Measurements from ENCODE around the gene MCUB. TPM values are rescaled to one million over a fixed set of nuclear protein-coding genes. Genes with fewer than 3 reads are reported as not detected.
"Not testable (repeated sequence)": the region's sequence is repeated elsewhere in the genome, so short reads cannot be mapped to it uniquely, and the experiment has no call there.

The MCUB gene, protein sequence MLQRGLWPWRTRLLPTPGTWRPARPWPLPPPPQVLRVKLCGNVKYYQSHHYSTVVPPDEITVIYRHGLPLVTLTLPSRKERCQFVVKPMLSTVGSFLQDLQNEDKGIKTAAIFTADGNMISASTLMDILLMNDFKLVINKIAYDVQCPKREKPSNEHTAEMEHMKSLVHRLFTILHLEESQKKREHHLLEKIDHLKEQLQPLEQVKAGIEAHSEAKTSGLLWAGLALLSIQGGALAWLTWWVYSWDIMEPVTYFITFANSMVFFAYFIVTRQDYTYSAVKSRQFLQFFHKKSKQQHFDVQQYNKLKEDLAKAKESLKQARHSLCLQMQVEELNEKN
- 10 to 100 TPM; 58.2 to 80.1 TPM for total RNA-seq

DNA sequence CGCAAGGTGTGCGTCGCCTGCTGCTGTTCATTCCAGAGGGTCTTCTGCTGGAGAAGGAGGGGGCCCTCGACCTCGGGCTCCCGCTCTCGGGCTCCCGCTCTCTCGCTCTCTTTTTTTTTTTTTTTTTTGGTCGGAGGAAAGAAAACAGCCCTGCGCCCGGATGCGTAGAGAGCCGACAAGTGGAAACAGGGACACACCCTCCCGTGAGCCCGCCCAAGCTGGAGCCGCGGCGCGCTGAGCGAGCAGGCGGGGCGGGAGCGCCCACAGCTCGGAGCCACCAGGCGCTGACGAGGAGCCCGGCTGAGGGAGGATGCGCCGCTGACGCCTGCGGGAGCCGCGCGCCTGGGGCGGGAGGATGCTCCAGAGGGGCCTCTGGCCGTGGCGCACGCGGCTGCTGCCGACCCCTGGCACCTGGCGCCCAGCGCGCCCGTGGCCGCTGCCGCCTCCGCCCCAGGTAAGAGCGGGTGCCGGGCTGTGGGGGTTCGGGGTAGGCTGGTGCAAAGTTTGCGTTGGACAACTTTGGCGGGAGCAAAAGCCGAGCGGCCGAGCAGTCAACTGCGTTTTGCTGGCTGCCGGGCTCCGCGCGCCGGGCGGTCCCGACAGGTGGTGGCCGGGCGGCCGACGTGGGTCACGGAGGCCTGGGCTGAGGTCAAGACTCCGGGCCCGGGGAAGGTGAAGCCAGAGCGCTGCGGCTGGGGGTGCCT is at the start of gene MCUB:
MCUB (plus strand) TSS at position 264 of the 704 bp plus-strand sequence; CDS start at position 356, 92 bp downstream.
- Mint-ChIP-seq H3K4me1 (peaks cover 49% of the 10 kb centered on the region), H3K4me3 (peak within 1 kb of the TSS; percentile 86), H3K36me3 (ENCODE audit: low read depth) (peaks cover 30% of the 10 kb centered on the region), H3K27me3 (no peaks in the 10 kb centered on the region), H3K27ac (peak within 1 kb of the TSS; percentile 97), H3K9me3 (ENCODE audit: low read depth) (peaks cover 2% of the 10 kb centered on the region)
- ATAC-seq (peak; percentile 89), DNase-seq (peak; percentile 96)
- POLR2A ChIA-PET, result interaction anchor here (0.6 to 1.1 kb wide), 5 partner anchors 13 to 143 kb away, joined by 3 to 5 read pairs (median 3); no protein-coding TSS in a partner anchor
- CTCF ChIA-PET, result interaction anchor here (0.7 to 1.3 kb wide), 5 partner anchors 13 to 256 kb away, joined by 3 to 4 read pairs (median 3); no protein-coding TSS in a partner anchor
- intact Hi-C loops (cut with DNase I, micrococcal nuclease), result loop anchor here (1.0 to 10.0 kb wide), 11 partner anchors 28 to 637 kb away; partner anchors contain the start of genes CASP6 (in 2 of the 2), GAR1 (in 2 of the 2), SEC24B (in 2 of the 2) and ELOVL6 (in 1 of the 2)

DNA sequence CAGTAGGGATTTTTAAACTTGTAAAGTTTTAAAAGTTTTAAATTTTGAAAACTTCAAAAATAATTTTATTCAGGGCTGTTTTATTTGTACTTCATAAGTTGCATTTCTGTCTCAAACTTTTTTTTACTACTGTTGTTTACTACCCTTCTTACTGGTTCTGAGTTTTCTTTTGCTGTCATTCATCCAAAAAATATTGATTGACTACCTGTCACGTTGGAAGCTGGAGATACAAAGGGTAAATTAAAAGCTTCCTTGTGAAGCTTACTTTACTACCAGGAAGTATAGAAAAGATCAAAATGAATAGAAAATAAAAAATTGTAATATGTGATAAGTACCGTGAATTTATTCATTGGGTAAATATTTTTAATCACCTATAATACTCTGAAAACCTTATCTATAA is 49.4 kb upstream of the MCUB start:
- CTCF ChIA-PET, result interaction anchor here (0.7 kb wide), 1 partner anchor 39 kb away, joined by 3 read pairs; no protein-coding TSS in a partner anchor

DNA sequence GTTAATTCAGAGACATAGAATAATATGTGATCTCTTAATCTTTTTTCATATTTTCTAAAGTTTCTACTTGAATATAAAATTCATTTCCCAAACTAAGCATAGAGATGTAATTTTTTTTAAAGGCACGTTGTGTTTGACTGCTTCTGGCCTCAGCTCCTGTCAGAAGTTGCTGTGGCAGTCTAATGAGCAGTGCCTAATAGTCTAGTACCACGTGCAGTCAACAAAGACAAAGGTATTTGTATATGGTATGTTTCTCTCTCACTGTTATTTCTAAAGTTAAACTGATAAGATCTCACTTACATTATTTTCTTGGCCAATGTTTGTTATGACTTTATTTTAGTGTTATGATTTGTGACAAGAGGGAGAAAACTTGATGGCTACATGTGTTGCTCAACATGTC is 48.6 kb upstream of the MCUB start:
- Mint-ChIP-seq H3K4me1 (no peaks in the 10 kb centered on the region), H3K36me3 (ENCODE audit: low read depth) (peaks cover 41% of the 10 kb centered on the region), H3K4me3 (no peak overlapping the region), H3K27me3 (no peaks in the 10 kb centered on the region), H3K9me3 (ENCODE audit: low read depth) (no peaks in the 10 kb centered on the region), H3K27ac (no peak overlapping the region)
- intact Hi-C loops (cut with DNase I, micrococcal nuclease), result no loop called here
- ChIA-PET POLR2A (no interaction called here), CTCF (interaction anchor here (0.6 kb wide), 1 partner anchor 176 kb away, joined by 3 read pairs; no protein-coding TSS in a partner anchor)
- ATAC-seq, result no peak
- DNase-seq, result no peak

More for the DNA sequence above, 49.4 kb upstream of the MCUB start:
- DNase-seq (no peak), ATAC-seq (no peak)
- POLR2A ChIA-PET, result no interaction called here
- Mint-ChIP-seq H3K4me3 (no peak overlapping the region), H3K9me3 (ENCODE audit: low read depth) (no peaks in the 10 kb centered on the region), H3K36me3 (ENCODE audit: low read depth) (peaks cover 42% of the 10 kb centered on the region), H3K4me1 (no peaks in the 10 kb centered on the region), H3K27ac (no peak overlapping the region), H3K27me3 (no peaks in the 10 kb centered on the region)
- intact Hi-C loops (cut with DNase I, micrococcal nuclease), result no loop called here

DNA sequence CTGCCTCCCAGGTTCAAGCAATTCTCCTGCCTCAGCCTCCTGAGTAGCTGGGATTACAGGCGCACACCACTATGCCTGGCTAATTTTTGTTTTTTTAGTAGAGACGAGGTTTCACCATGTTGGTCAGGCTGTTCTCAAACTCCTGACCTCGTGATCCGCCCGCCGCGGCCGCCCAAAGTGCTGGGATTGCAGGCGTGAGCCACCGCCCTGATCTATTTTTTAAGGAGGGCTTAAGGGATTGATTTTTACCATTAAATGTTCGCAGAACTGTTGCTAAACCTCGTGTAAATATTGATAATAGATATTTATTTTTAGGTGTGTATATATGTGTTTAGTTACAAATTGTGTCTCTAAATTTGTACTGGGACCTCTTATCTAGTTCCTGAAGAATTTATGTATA is 46.7 kb upstream of the MCUB start:
- intact Hi-C loops (cut with DNase I, micrococcal nuclease); H3K4me1 Mint-ChIP-seq; DNase-seq; CTCF ChIA-PET; H3K27me3 Mint-ChIP-seq; ATAC-seq; H3K4me3 Mint-ChIP-seq; POLR2A ChIA-PET; H3K27ac Mint-ChIP-seq; H3K9me3 Mint-ChIP-seq (ENCODE audit: low read depth): not testable (repeated sequence)
- peaks cover 45% of the 10 kb centered on the region for H3K36me3 Mint-ChIP-seq (ENCODE audit: low read depth)

DNA sequence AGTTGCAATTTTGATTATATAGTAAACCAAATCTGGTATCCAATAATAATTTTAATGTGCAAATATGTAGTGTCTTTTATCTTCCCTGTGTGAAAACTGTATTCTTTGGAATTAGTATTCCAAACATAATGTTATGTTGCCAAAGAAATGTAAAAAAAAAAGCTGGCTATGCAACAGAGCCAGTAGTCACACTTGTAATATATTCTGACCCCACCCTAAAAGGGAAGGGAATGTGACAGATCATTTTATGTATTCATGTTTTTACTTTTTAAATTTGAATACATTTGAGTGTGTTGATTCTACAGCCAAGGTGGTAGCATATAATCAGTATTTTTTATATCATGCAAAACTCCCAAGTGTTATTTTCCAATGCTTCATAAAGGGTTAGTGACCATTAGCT is 27.9 kb upstream of the MCUB start:
- DNase-seq (no peak), ATAC-seq (no peak)
- ChIA-PET POLR2A (no interaction called here), CTCF (interaction anchor here (1.0 to 1.7 kb wide), 4 partner anchors 8 to 127 kb away, joined by 3 to 4 read pairs (median 3); no protein-coding TSS in a partner anchor)
- H3K9me3 Mint-ChIP-seq (ENCODE audit: low read depth), result no peaks in the 10 kb centered on the region
- intact Hi-C loops (cut with DNase I, micrococcal nuclease), result no loop called here
- peaks cover 51% of the 10 kb centered on the region for H3K36me3 Mint-ChIP-seq (ENCODE audit: low read depth)
- H3K4me3 Mint-ChIP-seq, result no peak overlapping the region
- no peaks in the 10 kb centered on the region for H3K27me3 Mint-ChIP-seq
- no peak overlapping the region for H3K27ac Mint-ChIP-seq
- no peaks in the 10 kb centered on the region for H3K4me1 Mint-ChIP-seq

DNA sequence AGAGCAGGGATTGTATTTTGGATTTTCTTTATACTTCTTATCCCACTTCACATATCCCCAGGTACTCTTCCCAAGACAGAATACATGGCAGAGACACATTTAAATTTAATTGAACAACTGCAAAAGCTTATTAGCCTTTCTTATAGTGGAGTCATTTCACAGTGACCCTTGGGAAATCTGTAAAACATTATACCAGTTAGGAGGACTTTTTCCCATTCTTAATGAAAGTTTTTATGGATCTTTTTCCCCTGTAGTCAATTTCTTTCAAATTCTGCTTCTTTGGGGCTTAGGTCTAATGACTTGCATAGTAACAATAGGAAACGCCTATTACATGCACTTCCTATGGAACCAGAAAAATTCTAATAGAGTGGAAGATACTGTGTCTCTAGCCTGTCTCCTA is 14.6 kb upstream of the MCUB start:
- Mint-ChIP-seq H3K4me1 (peaks cover 24% of the 10 kb centered on the region), H3K9me3 (ENCODE audit: low read depth) (peaks cover 8% of the 10 kb centered on the region), H3K36me3 (ENCODE audit: low read depth) (peaks cover 26% of the 10 kb centered on the region), H3K4me3 (no peak overlapping the region), H3K27me3 (no peaks in the 10 kb centered on the region), H3K27ac (no peak overlapping the region)
- DNase-seq (no peak), ATAC-seq (no peak)
- intact Hi-C loops (cut with DNase I, micrococcal nuclease), result no loop called here
- CTCF ChIA-PET, result interaction anchor here (0.6 to 1.7 kb wide), 4 partner anchors 40 to 113 kb away, joined by 3 read pairs; no protein-coding TSS in a partner anchor
- POLR2A ChIA-PET, result interaction anchor here (0.7 kb wide), 1 partner anchor 136 kb away, joined by 3 read pairs; no protein-coding TSS in a partner anchor

DNA sequence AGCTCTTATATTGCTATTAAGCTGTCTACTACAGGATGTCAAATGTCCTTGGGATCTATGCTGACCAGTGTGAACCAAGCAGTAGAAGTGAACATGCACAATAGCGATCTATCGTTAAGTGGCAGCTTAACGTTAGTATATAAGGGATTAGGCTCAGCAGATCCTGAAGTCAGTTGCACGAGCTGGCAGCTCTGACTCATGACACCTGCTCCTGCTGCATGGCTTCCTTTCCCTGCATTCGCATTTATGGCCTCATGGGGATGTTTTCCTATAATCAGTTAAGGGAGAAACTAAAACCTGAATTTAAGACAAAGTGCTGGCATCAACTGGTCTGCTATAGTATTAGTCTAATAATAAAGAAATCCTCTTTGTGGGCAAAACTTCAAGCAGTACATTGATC is 12.7 kb upstream of the MCUB start:
- POLR2A ChIA-PET, result interaction anchor here (0.6 kb wide), 1 partner anchor 12 kb away, joined by 4 read pairs; the partner anchor contains the start of gene MCUB
- intact Hi-C loops (cut with DNase I, micrococcal nuclease), result no loop called here
- ATAC-seq, result no peak

DNA sequence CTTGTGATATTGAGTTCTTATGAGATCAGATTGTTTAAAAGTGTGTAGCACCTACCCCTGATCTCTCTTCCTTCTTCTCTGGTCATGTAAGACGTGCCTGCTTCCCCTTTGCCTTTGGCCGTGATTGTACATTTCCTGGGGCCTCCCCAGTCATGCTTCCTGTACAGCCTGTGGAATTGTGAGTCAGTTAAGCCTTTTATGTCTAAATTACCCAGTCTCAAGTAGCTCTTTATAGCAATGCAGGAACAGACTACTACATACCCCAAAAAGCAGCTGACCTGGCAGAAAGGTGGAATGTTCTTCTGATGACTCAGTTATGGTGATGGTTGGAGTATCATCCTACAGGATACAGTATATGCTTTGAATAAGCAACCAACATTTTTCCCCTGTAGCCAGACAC is 11.4 kb upstream of the MCUB start:
- Mint-ChIP-seq H3K27ac (peak overlapping the region; percentile 69), H3K4me3 (no peak overlapping the region), H3K9me3 (ENCODE audit: low read depth) (peaks cover 8% of the 10 kb centered on the region), H3K27me3 (no peaks in the 10 kb centered on the region), H3K4me1 (peaks cover 24% of the 10 kb centered on the region), H3K36me3 (ENCODE audit: low read depth) (peaks cover 32% of the 10 kb centered on the region)
- ChIA-PET POLR2A (no interaction called here), CTCF (no interaction called here)
- intact Hi-C loops (cut with DNase I, micrococcal nuclease), result no loop called here
- ATAC-seq (peak; percentile 88), DNase-seq (peak; percentile 61)

More for the DNA sequence above, 12.7 kb upstream of the MCUB start:
- H3K36me3 Mint-ChIP-seq (ENCODE audit: low read depth), result peaks cover 25% of the 10 kb centered on the region
- peaks cover 8% of the 10 kb centered on the region for H3K9me3 Mint-ChIP-seq (ENCODE audit: low read depth)
- H3K4me3 Mint-ChIP-seq, result no peak overlapping the region
- no peak overlapping the region for H3K27ac Mint-ChIP-seq
- no peaks in the 10 kb centered on the region for H3K27me3 Mint-ChIP-seq
- peaks cover 24% of the 10 kb centered on the region for H3K4me1 Mint-ChIP-seq
- CTCF ChIA-PET, result interaction anchor here (0.5 to 0.9 kb wide), 3 partner anchors 12 to 117 kb away, joined by 3 to 4 read pairs (median 3); partner anchors contain the start of gene MCUB
- DNase-seq, result no peak

DNA sequence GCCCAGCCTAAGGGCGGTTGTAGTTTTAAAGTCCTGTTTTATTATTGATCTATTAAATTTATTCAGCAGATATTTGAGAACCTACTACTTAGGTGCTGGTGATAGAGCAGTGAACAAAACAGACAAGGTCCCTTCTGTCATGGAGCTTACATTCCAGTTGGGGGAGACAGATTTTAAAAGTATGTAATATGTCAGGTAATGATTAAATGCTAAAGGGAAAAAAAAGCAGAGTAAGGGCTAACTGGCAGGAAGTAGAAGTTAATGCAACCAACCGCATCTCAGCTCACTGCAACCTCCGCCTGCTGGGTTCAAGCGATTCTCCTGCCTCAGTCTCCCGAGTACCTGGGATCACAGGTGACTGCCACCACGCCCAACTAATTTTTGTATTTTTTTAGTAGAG is 7.8 kb upstream of the MCUB start:
- Mint-ChIP-seq H3K27me3 (no peaks in the 10 kb centered on the region), H3K4me1 (peaks cover 20% of the 10 kb centered on the region), H3K9me3 (ENCODE audit: low read depth) (peaks cover 8% of the 10 kb centered on the region), H3K36me3 (ENCODE audit: low read depth) (peaks cover 26% of the 10 kb centered on the region), H3K4me3 (no peak overlapping the region), H3K27ac (no peak overlapping the region)
- ATAC-seq (no peak), DNase-seq (no peak)
- POLR2A ChIA-PET, result no interaction called here
- CTCF ChIA-PET, result interaction anchor here (0.7 kb wide), 1 partner anchor 34 kb away, joined by 3 read pairs; no protein-coding TSS in a partner anchor
- intact Hi-C loops (cut with DNase I, micrococcal nuclease), result no loop called here

DNA sequence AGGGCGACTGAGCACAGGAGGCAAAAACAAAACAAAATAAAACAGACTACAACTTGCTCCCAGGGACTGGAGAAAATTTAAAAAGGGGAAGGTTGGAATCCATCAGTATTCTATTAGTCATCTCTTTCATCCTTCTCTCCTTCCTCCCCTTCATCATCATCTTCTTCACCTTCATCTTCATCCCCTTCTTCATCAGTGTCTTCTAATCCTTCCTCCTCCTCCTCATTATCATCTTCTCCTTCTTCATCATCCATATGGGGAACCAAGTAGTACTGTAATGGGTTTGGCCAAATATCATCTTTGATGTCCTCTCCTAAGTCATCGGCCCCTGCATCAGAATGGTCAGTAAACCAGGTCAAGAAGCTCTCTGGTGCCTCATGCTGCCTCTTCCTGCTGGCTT is 6.9 kb upstream of the MCUB start:
- no peaks in the 10 kb centered on the region for H3K27me3 Mint-ChIP-seq
- no peak overlapping the region for H3K27ac Mint-ChIP-seq
- ChIA-PET POLR2A (no interaction called here), CTCF (no interaction called here)
- peaks cover 25% of the 10 kb centered on the region for H3K36me3 Mint-ChIP-seq (ENCODE audit: low read depth)
- intact Hi-C loops (cut with DNase I, micrococcal nuclease), result no loop called here
- DNase-seq (no peak), ATAC-seq (no peak)
- H3K4me3 Mint-ChIP-seq, result no peak overlapping the region
- H3K4me1 Mint-ChIP-seq, result peaks cover 16% of the 10 kb centered on the region
- peaks cover 6% of the 10 kb centered on the region for H3K9me3 Mint-ChIP-seq (ENCODE audit: low read depth)

DNA sequence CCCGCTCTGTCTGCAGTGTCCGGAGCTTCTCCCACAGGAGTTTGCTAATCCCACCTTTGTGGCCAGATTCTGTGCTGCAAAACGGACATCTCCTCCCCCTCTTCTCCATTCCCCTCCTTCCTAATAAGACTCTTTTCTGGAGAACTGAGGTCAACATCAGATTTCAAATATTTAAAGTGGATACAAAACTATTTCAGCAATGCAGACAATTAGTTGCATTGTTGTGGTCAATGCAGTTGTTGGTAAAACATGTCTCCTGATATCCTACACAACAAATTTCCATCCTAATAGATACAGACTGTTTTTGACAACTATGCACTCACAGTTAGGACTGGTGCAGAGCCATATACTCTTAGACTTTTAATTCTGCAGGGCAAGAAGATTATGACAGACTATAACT is 5.1 kb upstream of the MCUB start:
- DNase-seq (no peak), ATAC-seq (no peak)
- H3K4me3 Mint-ChIP-seq, result no peak overlapping the region
- H3K4me1 Mint-ChIP-seq, result peaks cover 11% of the 10 kb centered on the region
- CTCF ChIA-PET, result no interaction called here
- H3K36me3 Mint-ChIP-seq (ENCODE audit: low read depth), result peaks cover 20% of the 10 kb centered on the region
- H3K9me3 Mint-ChIP-seq (ENCODE audit: low read depth), result peaks cover 2% of the 10 kb centered on the region
- no peak overlapping the region for H3K27ac Mint-ChIP-seq
- POLR2A ChIA-PET, result no interaction called here
- no peaks in the 10 kb centered on the region for H3K27me3 Mint-ChIP-seq
- intact Hi-C loops (cut with DNase I, micrococcal nuclease), result no loop called here
